ENCODE results near the gene CASTOR1.

- TF ChIP-seq CTCF (IDR thresholded peaks at IDR 0.05; ENCODE audit: low read depth, low read length, poor library complexity, severe bottlenecking) (no peak), EZH2phosphoT487 (IDR thresholded peaks at IDR 0.05; ENCODE audit: borderline replicate concordance, low read length) (no peak)
Observed at GRCh38 chr22:30297991-30298701, 8.8 kb upstream of the CASTOR1 start.
